Cardiac fibroblast (primary cell): Measurements from ENCODE around the gene POLK.

Source experiments
- DNase-seq, 2 donors: peaks; one replicate each; pipeline versions ENCODE4 v3.0.0 to v3.0.0-alpha.2; 2010; ENCODE audit warnings: low read depth in 2 of 2
- H3K4me3 ChIP-seq, 2 donors: replicated peaks in 1 of 2; 1 replicate in 1 of 2; 2 replicates in 1 of 2; pipeline ENCODE4 v1.5.1; 2011; ENCODE audit warnings: low read depth in 2 of 2, low read length in 2 of 2, mild to moderate bottlenecking in 2 of 2, moderate library complexity in 1 of 2
- CTCF ChIP-seq: IDR thresholded peaks from one replicate; pipeline ENCODE4 v1.5.1; 2011; ENCODE audit warnings: low read depth, mild to moderate bottlenecking, low read length, inconsistent platforms

Gene POLK

DNA sequence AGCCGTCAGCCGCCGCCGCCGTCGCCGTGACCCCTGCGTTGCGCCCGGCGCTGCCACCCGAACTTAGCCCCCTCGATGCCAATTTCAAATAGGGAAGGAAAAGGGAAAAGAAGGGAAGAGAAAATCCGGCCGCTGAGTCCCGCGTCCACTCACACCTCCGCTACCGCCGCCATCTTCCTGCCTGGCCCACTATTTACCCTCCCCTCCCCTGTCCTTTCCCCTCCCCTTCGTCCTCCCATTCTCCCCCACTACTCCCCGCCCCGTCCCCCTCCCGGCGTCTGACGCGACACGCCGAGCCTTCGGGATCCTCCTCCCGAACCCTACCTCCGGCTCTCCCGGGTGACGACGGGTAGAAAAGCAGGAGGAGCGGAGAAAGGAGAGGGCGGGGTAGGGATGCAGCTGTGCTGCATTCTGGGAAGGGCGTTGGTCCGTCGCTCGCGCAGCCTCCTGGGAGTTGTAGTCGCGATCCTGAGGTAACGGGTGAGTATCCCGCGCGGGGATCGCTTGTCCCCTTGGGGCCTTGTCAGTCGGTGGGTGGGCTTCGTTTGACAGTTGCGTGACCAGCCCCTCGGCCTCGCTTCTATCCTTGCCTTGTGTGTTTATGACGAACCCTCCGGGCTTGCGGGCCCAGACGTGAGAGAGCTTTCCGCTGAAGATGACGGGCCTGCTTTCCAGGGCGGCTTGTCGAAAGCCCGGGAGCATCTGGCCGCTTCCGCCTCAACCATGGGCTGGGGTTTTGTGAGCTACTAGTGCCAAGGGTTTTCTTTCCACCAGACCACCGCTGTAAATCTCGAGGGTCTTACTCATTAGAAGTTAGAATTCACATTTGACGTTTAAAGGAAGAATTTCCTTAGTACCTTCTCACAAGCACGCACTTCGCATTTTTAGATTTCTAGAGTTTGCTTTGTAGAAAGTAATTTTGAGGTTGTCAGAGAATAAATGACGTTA lies at the start of gene POLK, which contains the start of gene CERT1:
POLK (plus strand) TSS at position 457 of the 948 bp plus-strand sequence.
CERT1 (minus strand) TSS at position 195 of the 948 bp plus-strand sequence. CDS start 422 bp downstream, outside the sequence.
- no peak for TF ChIP-seq CTCF
- peak; percentile 98 to 99 for DNase-seq
- H3K4me3 ChIP-seq, result peak within 1 kb of the TSS; percentile 86 to 95

DNA sequence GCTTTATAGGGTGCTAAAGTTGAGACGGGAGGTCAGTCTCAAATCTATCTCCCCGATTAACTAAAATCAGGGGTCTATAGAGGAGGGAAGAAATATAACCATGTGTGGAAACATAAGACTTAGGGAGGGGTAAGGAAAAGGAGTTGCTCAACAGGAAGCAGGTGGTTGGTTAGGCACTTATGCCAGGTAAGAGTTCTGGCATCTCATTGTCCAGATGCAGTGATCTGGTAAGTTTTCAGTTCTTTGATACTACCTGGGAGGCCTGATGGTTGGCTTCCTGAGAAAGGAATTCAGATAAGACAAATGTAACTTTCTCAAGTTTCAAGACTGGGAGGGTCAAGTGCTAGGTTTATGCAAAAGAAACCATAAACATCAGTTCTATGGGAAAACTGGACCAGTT lies 48.0 kb upstream of the POLK start:
- no peak overlapping the region for H3K4me3 ChIP-seq
- TF ChIP-seq CTCF, result no peak
- DNase-seq, result no peak

DNA sequence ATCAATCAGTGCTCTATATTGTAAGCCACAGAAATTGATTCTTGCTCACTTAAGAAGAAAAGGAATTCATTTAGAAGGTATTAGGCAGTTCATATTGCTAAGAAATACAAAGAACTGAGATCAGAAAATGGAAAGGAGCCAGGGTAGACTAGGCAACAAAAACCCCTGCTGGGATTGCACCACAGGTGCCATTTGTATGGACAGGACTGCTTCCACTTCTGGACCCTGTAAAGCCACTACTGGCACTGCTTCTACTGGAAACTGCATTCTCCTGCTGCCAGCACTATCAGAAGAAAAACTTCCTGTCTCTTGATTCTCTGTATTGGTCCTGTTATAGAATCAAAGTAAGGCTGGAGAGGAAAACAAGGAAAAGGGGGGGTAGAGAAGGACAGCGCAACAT lies 46.2 kb upstream of the POLK start:
- TF ChIP-seq CTCF, result no peak
- DNase-seq, result peak; percentile 59 to 83
- H3K4me3 ChIP-seq, result no peak overlapping the region

DNA sequence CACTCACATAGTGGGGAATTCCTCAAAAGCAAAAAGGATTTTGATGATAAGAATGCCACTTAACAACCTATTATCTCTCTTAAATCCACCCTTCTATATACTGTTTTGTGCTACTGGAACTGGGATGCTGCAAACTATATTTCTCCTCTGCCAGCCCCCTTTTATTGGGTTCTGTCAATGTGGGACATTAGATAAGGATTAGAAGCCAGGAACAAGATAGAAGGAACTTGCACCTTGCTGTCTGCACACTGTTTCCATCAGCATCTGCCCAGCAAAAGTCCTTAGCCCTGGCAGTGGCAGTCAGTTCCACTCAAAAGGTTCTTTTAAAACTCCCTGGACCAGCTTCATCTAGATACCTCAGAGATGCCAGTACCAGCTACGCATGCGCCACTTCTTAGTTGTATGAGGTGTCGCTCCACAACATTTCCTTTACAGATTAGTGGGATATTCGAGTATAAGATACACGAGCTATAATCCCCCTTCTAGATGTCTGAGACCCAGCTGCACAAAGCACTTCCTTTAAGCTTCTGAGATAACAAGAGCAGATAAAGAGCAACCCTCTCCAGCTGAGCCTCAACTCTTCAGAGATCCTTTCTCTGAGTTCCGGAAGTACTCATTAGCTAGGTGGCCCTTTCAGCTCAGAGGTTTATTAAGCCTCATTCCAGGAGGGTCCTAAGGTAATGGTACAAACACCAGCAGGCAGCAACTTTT lies 45.5 kb upstream of the POLK start:
- no peak overlapping the region for H3K4me3 ChIP-seq
- DNase-seq, result no peak
- no peak for TF ChIP-seq CTCF

GRCh38 chr5:75468593-75468992 lies 43.1 kb upstream of the POLK start:
- TF ChIP-seq CTCF, result no peak
- DNase-seq, result no peak
- no peak overlapping the region for H3K4me3 ChIP-seq

DNA sequence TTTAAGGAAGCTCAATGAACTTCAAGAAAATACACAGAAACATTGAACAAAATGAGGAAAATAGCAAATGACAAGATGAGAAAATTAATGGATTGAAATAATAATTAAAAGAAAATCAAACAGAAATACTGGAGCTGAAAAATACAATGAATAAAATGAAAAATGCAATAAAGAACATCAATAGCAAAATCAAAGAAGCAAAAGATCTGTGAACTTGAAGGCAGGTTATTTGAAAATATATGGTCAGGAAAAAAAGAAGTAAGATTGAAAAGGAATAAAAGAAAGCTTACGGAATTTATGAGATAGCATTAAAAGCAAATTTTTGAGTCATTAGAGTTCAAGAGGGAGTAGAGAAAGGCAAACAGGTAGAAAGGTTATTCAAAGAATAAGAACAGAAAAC lies 42.7 kb upstream of the POLK start:
- DNase-seq, result no peak
- no peak overlapping the region for H3K4me3 ChIP-seq
- TF ChIP-seq CTCF, result no peak
